Glomerular visceral epithelial cell (primary cell): ENCODE results near the gene PHF21A.

Source experiments
- DNase-seq: peaks from one replicate; pipeline ENCODE4 v3.0.0-alpha.2; 2016; ENCODE audit errors: extremely low spot score

Gene PHF21A

DNA sequence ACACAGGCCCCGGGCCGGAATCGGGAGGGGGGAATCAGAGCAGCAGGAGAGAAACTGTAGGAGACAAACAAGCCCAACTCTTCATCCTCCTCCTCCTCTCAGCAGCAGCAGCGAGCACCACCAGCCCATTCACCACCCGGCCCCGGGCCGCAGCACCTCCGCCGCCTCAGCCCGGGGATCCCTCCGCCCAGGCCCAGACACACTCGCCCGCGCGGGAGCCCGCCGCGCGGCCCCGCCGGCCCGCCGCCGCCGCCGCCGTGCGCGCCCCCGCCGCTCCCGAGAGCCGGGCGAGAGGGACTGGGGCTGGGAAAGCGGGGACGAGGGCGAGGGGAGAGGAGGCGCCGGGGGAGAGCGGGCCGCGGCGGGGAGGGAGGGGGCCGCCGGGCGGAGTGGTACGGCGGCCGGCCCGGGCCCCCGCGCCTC, at the start of gene PHF21A:
Gene PHF21A (minus strand): TSS at position 154 of the 423 bp plus-strand sequence. CDS start 37,235 bp downstream, outside the sequence.
- DNase-seq = peak; percentile 93

DNA sequence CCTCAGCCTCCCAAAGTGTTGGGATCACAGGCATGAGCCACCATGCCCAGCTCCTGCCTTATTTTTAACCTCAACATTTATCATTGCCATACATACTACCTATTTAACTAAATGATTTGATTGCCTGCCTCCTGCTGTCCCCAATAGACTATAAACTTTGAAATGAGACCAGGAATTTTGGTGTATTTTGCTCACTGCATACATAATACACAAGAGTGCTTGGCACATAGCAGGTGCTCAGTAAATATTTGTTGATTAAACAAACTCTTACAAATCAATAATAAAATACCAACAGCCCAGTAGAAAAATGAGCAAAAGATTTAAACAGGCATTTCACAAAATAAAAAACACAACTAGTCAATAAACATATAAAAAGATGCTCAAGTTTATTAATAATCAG, 49.5 kb upstream of the PHF21A start:
- no peak for DNase-seq

DNA sequence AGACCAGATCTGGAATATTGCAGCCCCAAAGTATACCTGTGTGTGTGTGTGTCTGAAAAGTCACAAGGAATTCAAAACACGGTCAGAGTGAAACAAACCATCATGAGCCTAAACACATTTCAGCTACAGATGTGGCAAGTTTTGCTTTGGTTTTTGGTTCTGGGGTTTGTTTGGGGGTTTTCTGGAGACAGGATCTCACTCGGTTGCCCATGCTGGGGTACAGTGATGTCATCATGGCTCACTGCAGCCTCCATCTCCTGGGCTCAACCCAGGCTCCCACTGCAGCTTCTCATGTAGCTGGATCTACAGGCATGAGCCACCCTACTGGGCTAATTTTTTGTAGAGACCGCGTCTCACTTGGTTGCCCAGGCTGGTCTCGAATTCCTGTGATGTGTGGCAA, 41.4 kb upstream of the PHF21A start:
- DNase-seq = peak; percentile 7

DNA sequence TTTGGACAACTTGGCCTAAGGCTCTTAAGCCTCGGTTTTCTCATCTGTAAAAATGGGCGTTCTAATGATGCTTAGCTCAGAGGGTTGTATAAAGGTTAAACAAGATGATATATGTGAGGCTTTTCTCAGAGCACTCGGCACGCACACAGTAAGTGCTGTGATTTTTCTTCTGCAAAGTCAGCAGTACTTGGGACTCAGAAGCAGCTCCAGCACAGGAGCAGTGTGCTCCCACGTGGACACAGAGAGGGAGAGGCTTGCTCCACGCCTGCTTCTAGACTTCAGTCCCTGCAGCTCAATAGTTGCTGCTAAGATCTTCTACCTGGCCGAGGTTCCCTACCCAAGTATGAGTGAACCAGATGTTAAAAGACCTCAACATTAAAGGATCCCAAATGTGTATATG, 39.9 kb upstream of the PHF21A start:
- no peak for DNase-seq

DNA sequence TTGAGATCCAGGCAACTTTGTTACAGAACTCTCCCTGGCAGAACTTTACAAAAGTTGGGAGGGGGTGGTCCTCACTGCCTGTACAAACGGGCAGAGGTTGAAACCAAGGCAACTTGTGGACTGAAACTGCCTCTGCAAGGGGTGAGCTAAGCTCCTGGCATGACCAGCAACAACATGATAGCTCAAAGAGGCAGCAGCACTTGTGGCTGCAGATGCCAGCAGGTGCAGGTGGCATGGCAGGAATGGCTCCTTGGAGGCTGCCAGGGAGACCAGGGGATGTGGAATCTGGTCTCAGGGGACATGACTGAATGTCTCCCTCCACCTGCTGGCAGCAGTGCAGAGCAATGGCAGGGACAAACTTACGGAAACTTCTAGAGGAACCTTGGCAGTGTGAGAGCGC, 38.8 kb upstream of the PHF21A start:
- no peak for DNase-seq

DNA sequence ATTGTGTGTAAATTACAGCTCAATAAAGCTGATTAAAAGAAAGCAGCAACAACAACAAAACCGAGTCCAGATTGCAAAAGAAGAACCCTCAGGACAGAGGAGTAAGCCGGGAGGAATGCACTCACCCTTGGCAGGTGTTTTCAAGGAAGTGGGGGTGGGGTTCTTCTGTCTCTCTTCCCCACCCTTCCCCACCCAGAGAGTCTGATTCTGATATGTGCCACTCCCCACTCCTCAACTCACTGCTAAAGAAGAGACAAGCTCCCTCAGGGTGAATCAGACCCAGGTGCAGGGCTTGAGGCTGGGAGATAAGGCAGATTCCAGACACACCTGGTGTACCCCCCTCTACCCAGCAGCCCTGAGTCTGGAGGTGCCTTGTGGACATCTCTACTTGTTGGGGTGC, 38.4 kb upstream of the PHF21A start:
- DNase-seq = no peak

DNA sequence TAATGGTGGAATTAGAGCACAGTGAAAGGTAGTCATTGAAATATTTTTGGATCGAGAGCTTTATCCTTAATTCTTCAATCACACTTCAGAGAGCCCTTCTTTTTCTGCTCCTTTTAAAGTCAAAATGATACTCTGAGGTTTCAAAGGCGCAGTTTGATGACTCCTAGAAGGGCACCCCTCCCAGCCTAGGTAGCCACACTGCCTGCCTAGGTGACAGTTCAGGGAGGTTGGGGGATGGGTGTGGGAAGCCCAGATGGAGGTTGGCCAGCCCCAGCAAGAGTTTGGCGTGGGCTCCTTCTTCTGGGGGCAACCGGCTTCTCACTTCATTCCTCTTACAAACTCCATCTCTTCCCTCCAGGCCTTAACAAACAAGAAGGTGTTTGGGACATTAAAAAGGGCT, 28.6 kb upstream of the PHF21A start:
- DNase-seq = no peak

DNA sequence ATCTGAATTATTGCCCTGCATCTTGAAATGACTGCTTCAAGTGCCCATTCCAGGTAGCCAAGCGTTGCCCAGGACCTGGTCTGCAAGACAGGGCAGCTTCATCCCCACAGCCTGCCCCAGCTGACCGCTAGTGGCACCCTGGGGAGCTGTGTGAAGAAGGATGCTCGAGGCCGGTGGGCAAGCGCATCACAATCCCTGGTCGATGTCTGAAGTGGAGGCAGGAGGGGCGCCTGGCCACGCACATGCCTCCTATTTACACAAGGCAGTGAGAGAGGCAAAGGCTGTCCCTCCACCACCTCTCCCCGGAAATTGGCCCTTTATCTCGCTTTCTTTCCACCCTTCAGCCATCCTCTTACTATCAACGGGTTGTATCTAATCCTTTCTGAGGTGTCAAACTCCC, 28.1 kb upstream of the PHF21A start:
- no peak for DNase-seq

DNA sequence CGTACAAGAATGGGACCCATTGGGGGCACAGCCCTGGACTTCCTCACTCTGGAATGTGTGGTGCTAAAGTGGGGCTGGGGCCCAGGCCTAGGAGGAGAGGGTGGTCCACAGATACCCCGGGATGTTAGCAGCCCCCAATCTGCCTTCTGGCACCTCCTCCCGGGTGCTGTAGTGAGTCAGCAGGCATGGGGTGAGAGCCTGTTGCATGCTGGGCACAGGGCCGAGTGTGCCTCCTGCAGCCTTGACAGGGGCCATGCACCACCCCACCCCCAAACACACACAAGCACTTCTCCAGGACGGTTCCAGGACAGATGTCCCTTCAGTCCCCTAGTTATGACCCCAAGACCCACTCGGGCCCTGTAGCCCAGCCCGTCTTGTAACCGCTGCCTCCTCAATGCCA, 23.5 kb upstream of the PHF21A start:
- DNase-seq = no peak

DNA sequence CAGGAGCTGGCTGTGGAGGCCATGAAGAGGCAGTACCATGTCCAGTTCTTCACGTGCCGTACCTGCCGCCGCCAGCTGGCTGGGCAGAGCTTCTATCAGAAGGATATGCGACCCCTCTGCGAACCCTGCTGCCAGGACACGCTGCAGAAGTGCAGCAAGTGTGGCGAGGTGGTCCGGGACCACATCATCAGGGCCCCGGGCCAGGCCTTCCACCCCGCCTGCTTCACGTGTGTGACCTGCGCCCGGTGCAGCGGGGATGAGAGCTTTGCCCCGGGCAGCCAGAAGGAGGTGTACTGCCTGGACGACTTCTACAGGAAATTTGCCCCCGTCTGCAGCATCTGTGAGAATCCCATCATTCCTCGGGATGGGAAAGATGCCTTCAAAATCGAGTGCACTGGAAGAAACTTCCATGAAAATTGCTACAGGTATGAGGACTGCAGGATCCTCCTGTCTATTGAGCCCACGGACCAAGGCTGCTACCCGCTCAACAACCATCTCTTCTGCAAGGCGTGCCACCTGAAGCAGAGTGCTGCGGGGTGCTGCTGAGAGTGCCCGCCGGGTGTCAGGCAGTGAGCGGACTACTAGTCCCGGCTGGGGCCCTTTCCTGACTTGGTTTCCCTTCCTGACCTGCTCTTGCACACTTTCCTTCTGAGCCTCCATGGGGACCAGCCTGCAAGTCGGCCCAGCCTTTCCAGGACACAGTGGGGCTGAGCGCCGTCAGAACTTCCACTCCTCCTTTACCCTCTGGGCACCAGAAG, 22.0 kb upstream of the PHF21A start:
- DNase-seq = no peak

DNA sequence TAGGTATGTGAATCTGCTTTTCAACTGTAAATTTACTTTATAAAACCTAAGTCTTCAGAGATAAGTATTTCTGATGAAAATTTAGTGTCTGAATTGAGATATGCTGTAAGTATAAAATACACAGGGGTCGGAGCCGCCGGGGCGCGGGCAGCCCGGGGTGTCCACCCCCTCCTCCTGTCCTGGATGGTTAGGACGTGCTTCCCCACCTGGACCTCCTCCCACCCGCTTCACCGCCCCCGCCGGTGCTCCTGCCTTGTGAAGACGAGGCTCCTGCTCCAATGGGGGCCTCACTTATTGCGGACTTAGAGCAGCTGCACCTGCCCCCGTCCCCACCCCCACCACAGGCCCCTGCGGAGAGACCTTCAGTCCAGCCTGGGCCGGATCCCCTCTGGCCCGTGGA, 21.3 kb upstream of the PHF21A start:
- DNase-seq = no peak

DNA sequence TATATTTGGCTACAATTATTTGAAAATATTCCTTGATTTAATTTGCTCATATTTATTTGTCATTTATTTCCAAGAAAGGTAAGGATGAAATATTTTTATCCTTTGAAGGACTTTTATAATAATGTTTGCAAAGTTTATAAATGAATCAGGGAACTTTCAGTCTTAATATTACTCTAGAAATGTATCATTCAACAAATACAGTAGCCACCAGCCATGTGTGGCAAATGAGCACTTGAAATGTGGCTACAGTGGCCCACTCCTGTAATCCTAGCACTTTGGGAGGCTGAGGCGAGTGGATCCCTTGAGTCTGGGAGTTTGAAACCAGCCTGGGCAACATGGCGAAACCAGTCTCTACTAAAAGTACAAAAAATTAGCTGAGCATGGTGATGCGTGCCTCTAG, 20.3 kb upstream of the PHF21A start:
- DNase-seq = no peak

DNA sequence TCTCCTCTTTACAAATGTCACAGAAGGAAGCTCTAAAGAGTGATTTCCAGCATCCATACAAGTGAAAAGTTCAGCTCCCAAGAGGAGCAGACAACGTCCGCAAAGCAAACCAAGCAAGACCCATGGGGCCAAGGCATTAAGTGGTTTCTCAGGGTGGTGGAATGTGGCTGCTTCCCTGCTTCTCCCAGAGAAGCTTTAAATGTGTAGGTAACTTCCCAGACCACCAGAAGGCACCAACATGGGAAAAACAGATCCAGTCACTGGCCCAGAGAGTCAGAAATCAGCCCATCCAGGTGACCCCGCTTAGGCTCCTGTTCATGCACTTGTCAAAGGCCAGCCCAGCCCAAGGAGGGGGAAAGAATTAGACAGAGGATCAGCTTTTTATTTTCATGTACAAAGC, 13.3 kb upstream of the PHF21A start:
- no peak for DNase-seq

DNA sequence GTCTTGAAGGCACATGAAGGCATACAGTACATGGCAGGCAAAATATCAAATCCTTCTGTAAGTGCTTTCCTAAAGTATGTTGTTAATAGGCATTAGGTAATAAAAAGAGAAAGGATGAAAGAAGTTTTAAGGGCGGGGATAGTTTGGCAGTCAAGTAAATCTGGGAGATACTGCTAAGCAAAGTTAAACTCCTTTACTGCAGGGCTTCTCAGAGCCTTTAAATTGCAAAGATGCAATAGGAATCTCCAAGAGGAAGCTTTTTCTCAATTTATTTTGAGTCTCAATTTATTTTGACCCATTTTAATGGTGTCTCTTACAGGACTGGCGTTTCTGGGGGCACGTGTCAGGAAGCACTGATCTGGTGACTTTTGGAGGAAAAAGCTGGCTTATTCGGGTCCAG, 12.8 kb upstream of the PHF21A start:
- DNase-seq = no peak

DNA sequence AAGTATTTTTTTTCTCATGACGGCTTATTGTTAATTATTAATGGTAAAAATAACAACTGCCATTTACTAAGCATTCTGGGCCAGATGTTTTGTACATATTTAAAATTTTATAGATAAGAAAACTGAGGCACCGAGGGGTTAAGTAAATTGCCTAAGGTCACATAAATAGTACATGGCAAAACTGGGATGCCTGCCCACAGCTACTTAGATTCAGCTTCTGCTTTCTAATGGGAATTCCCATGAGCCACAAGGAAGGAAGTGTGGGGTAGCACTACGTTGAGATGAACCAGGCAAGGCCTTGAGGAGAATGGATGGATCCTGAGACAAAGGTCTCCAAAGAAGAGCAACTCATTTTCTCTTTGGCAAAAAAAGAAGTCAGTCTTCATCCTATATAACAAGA, 11.9 kb upstream of the PHF21A start:
- no peak for DNase-seq

DNA sequence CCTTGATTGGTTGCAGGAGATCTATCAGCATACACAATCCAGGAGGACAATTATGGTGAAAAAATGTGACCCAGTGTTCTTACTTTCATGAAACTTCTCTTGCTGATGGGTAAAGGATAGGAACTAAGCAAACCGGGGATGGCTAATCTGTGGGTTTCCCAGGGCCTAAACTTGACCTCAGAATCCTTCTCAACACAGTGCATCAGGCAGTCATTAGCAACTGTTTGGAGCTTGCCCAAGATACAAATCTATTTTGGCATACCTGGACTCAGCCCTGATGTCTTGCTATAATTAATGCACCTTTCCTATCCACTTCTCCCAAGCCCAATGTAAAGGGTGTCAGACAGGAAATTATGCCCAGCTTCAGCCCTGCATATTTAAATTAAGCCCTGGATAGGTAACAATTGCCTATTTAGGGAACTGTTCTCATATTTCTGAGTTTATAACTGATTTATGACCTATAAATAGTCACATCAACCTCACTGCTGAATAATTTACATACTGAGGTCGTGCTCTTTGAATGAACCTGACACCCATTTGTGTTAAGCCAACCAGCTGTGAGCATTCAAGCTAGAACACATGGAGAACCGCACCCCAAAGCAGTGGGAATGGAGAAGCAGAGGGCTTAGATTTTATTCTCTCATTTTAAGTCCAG, 9.2 kb upstream of the PHF21A start:
- no peak for DNase-seq

DNA sequence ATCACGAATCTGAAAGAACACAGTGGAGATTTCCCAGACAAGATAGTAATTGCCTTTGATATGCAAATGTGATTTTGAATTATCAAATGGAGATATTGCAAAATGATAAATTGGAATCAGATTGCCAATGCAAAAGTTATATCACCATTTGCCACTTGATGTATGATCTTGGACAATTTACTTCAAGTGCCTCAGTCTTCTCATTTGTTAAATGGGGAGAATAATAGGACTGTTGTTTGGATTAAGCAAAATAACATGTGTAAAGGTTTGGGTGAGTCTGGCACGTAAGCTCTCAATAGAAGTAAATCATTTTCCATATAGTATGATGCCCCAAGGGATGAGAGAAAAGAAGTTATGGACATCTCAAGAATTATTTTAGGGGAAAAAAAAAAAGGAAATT, 7.9 kb upstream of the PHF21A start:
- no peak for DNase-seq

DNA sequence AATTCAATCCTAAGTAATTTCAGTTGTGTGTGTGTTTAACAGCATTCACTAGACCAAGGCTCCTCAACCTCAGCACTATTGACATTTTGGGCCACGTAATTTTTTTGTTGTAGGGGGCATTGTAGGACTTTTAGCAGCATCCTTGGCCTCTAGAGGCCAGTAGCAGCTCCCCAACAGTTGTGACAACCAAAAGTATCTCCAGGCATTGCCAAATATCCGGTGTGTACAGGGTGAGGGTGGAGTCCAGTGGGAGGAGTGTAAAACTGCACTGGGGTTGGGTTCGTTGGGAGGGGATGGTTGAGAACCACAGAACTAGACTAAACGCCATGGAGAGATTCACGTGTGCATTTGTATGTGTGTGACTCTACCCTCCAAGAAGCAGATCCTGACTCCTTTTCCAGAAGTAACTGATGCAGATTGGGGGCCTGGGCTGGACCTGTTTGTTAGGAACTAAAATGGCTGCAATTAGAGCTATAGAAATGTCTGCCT, 5.9 kb upstream of the PHF21A start:
- DNase-seq = peak; percentile 9

DNA sequence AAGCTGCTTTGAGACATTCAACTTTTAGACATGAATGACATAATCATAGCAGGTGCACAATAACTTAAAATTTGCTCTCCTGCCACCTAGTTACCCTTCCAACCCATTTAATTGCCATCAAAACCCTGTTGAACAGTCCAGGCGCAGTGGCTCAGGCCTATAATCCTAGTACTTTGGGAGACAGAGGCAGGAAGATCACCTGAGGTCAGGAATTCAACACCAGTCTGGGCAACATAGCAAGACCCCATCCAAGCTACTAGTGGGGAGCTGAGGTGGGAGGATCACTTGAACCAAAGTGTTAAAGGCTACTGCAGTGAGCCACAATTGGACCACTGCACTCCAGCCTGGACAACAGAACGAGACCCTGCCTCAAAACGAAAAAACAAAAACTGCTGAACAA, 4.0 kb upstream of the PHF21A start:
- DNase-seq = no peak

DNA sequence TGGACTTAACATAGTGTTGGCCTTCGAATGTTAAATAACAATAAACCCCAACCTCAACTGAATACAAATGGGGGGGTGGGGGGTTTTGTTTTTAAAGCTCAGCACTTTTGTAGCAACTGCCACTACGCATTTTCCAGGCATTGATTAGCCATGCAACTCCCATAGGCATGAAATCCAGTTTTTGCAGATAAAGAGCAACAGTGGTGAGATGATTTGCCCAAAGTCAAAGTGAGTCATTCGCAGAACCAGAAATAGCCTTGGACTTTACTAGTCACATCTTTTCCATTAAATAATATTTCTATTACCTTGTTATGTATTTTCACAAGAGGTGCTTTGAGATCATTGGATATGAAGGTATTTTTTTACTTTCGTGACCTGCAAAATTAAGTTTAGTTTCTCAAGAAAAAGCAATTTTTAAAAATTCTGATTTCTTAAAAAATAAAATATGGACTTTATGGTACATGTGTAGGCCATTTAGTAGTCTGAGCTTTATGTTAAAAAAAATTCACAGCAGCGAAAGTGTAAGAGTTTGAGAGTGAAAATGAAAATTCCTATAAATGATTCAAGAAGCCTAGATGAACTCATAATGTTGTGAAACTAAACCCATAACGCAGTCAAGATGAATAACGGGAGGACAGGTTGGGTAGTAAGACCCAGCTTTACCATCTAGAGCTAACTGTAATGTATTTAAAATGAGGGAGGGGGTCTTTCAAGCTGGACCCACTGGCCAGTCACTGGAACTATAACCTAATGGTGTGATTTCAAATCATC, 1.9 kb upstream of the PHF21A start:
- no peak for DNase-seq

DNA sequence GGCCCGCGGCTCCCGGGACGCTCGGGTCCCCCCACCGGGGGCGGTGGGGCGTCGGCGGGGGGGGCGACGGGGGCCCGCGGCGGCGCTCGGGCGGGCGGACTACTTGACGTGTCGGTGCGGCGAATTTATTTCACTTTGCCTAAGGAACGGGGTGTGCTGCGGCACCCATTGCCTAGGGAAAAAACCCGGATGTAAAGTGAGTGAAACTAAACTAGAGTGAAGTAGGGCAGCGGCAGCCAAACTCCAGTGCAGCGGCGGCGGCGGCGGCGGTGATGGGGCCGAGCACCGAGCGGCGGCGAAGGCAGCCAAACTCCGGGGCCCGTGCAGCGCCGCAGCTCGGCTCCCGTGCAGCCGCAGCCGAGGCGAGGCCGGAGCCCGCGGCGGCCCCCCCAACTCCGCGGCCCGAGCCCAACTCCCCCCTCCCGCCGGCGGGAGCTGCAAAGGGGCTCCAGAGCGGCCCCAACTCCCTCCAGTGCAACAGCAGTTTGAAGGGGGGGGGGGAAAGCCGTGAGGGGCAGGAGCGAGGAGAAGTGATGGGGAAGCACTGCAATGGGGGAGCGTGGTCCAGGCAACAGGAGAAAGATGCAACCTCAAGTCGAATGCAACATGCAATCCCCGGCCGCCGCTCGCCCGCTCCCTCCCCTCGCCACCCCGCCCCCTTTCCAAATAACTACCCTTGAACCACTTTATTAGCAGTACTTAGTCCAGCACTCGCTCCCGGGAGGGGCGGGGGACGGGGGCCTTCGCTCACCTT, 647 bp upstream of the PHF21A start:
- peak; percentile 81 for DNase-seq
